H9 (cell line): ENCODE data around the gene AHI1. TPM values are rescaled to one million over a fixed set of nuclear protein-coding genes. Genes with fewer than 3 reads are reported as not detected.

Source experiments
- DNase-seq: peaks from one replicate; pipeline ENCODE4 v3.0.0-alpha.2; 2017
- H2AFZ ChIP-seq: one replicate; pipeline ENCODE4 v1.6.1; 2013; ENCODE audit warnings: mild to moderate bottlenecking, low read length, control low read depth, moderate library complexity
- H2AK5ac ChIP-seq: 2 replicates; pipeline ENCODE4 v1.6.1; 2013; ENCODE audit warnings: low read length, control low read depth, mixed read lengths; ENCODE audit not compliant: insufficient read length
- H2BK120ac ChIP-seq: one replicate; pipeline ENCODE4 v1.6.1; 2013; ENCODE audit warnings: low read depth, mild to moderate bottlenecking, low read length, control low read depth, inconsistent platforms; ENCODE audit not compliant: poor library complexity, severe bottlenecking
- H2BK12ac ChIP-seq: 2 replicates; pipeline ENCODE4 v1.6.1; 2013; ENCODE audit warnings: low read length, control low read depth, mixed read lengths, low read depth; ENCODE audit not compliant: insufficient read length
- H2BK15ac ChIP-seq: 2 replicates; pipeline ENCODE4 v1.6.1; 2013; ENCODE audit warnings: low read depth, low read length, control low read depth
- H2BK20ac ChIP-seq: one replicate; pipeline ENCODE4 v1.6.1; 2013; ENCODE audit warnings: low read depth, mild to moderate bottlenecking, low read length, control low read depth, inconsistent platforms; ENCODE audit not compliant: poor library complexity, severe bottlenecking
- H2BK5ac ChIP-seq: 2 replicates; pipeline ENCODE4 v1.6.1; 2013; ENCODE audit warnings: low read length, control low read depth, mixed read lengths; ENCODE audit not compliant: insufficient read length
- H3K14ac ChIP-seq: 2 replicates; pipeline ENCODE4 v1.6.1; 2013; ENCODE audit warnings: low read length, control low read depth; ENCODE audit not compliant: insufficient read depth
- H3K18ac ChIP-seq: 2 replicates; pipeline ENCODE4 v1.6.1; 2013; ENCODE audit warnings: low read depth, mild to moderate bottlenecking, mixed read lengths, low read length, control low read depth; ENCODE audit not compliant: insufficient read length
- H3K23ac ChIP-seq: 2 replicates; pipeline ENCODE4 v1.6.1; 2013; ENCODE audit warnings: low read length, control low read depth, mixed read lengths, low read depth; ENCODE audit not compliant: insufficient read length
- H3K23me2 ChIP-seq: 2 replicates; pipeline ENCODE4 v1.6.1; 2013; ENCODE audit warnings: low read depth, mild to moderate bottlenecking, mixed read lengths, low read length, control low read depth; ENCODE audit not compliant: insufficient read length, poor library complexity, severe bottlenecking
- H3K27ac ChIP-seq: 2 replicates; pipeline ENCODE4 v1.5.1; 2013; ENCODE audit warnings: low read length, control low read depth, mixed read lengths, low read depth; ENCODE audit not compliant: insufficient read length
- H3K27me3 ChIP-seq: 2 replicates; pipeline ENCODE4 v1.6.1; 2013; ENCODE audit warnings: low read length, control low read depth, inconsistent platforms; ENCODE audit not compliant: insufficient read depth
- H3K4ac ChIP-seq: 2 replicates; pipeline ENCODE4 v1.6.1; 2013; ENCODE audit warnings: low read depth, mild to moderate bottlenecking, control low read depth, inconsistent platforms, low read length, moderate library complexity
- H3K4me1 ChIP-seq: 2 replicates; pipeline ENCODE4 v1.6.1; 2013; ENCODE audit warnings: low read length, control low read depth, inconsistent platforms; ENCODE audit not compliant: insufficient read depth
- H3K4me2 ChIP-seq: 2 replicates; pipeline ENCODE4 v1.6.1; 2013; ENCODE audit warnings: low read length, control low read depth, mixed read lengths; ENCODE audit not compliant: insufficient read length, insufficient read depth
- H3K56ac ChIP-seq: 2 replicates; pipeline ENCODE4 v1.6.1; 2013; ENCODE audit warnings: low read depth, mild to moderate bottlenecking, mixed read lengths, low read length, control low read depth; ENCODE audit not compliant: insufficient read length
- H3K79me1 ChIP-seq: 2 replicates; pipeline ENCODE4 v1.6.1; 2013; ENCODE audit warnings: low read depth, mild to moderate bottlenecking, moderate library complexity, low read length, control low read depth, inconsistent platforms; ENCODE audit not compliant: insufficient read depth, poor library complexity, severe bottlenecking
- H3K79me2 ChIP-seq: 2 replicates; pipeline ENCODE4 v1.6.1; 2013; ENCODE audit warnings: low read length, control low read depth, inconsistent platforms; ENCODE audit not compliant: insufficient read depth
- H3K9ac ChIP-seq: 2 replicates; pipeline ENCODE4 v1.6.1; 2013; ENCODE audit warnings: low read length, control low read depth, mixed read lengths; ENCODE audit not compliant: insufficient read length; ENCODE audit errors: extremely low read depth
- H3K9me3 ChIP-seq: one replicate; pipeline ENCODE4 v1.6.1; 2013; ENCODE audit warnings: low read depth, low read length, inconsistent platforms; ENCODE audit not compliant: control insufficient read depth
- H3T11ph ChIP-seq: one replicate; pipeline ENCODE4 v1.6.1; 2013; ENCODE audit warnings: mild to moderate bottlenecking, low read length, control low read depth, inconsistent platforms
- H4K20me1 ChIP-seq: one replicate; pipeline ENCODE4 v1.6.1; 2013; ENCODE audit not compliant: control insufficient read depth, insufficient read length, insufficient read depth
- H4K5ac ChIP-seq: 2 replicates; pipeline ENCODE4 v1.6.1; 2013; ENCODE audit warnings: low read depth, mild to moderate bottlenecking, mixed read lengths, low read length, control low read depth; ENCODE audit not compliant: insufficient read length
- H4K8ac ChIP-seq: replicated peaks from 2 replicates; pipeline ENCODE4 v1.6.1; 2013; ENCODE audit warnings: low read length, control low read depth, mixed read lengths, low read depth; ENCODE audit not compliant: insufficient read length
- H4K91ac ChIP-seq: 2 replicates; pipeline ENCODE4 v1.6.1; 2013; ENCODE audit warnings: low read depth, mild to moderate bottlenecking, moderate library complexity, mixed read lengths, low read length, control low read depth; ENCODE audit not compliant: insufficient read length
- H3K27ac Mint-ChIP-seq, 3 experiments: 2 replicates in 2 of 3; 3 replicates in 1 of 3; pipeline ENCODE4 v1.8.0; 2020 to 2021; ENCODE audit warnings: mixed read lengths in 3 of 3, mild to moderate bottlenecking in 1 of 3, moderate library complexity in 1 of 3
- H3K27me3 Mint-ChIP-seq: 2 replicates; pipeline ENCODE4 v1.8.0; 2021; ENCODE audit warnings: low read depth, mild to moderate bottlenecking, moderate library complexity, mixed read lengths
- H3K36me3 Mint-ChIP-seq, 3 experiments: 2 replicates in 2 of 3; 3 replicates in 1 of 3; pipeline ENCODE4 v1.8.0; 2020 to 2021; ENCODE audit warnings: low read depth in 3 of 3, mixed read lengths in 3 of 3; ENCODE audit not compliant: insufficient read depth in 1 of 3
- H3K4me1 Mint-ChIP-seq, 2 experiments: 2 replicates each; pipeline ENCODE4 v1.8.0; 2020; ENCODE audit warnings: mixed read lengths in 2 of 2
- H3K4me3 Mint-ChIP-seq, 2 experiments: 2 replicates in 1 of 2; 3 replicates in 1 of 2; pipeline ENCODE4 v1.8.0; 2020 to 2021; ENCODE audit warnings: mild to moderate bottlenecking in 2 of 2, mixed read lengths in 2 of 2, moderate library complexity in 1 of 2
- H3K9me3 Mint-ChIP-seq, 2 experiments: 2 replicates in 1 of 2; 3 replicates in 1 of 2; pipeline ENCODE4 v1.8.0; 2020; ENCODE audit warnings: mild to moderate bottlenecking in 2 of 2, mixed read lengths in 2 of 2, moderate library complexity in 1 of 2
- CTCF ChIP-seq: fragments of 200-600 bp; sonication (generic); conservative IDR thresholded peaks from 3 replicates; pipeline ENCODE4 v1.8.0; 2021; ENCODE audit warnings: antibody characterized with exemption, mild to moderate bottlenecking
- WGBS: extraction: QIAGEN DNeasy Blood & Tissue Kit; methylation state at CpG from one replicate; pipeline ENCODE4 v1.1.7; 2013; ENCODE audit warnings: missing lambda C conversion rate, low lambda C conversion rate, mixed read lengths; ENCODE audit not compliant: insufficient read length; ENCODE audit errors: extremely low coverage; 5-methylcytosine and 5-hydroxymethylcytosine counted together
- total RNA-seq: library from RNA; stranded (reverse); gene quantifications from 2 replicates; pipeline ENCODE4 v1.2.1, GENCODE V29; 2021

Gene AHI1
- total RNA-seq, 1 experiment from 2014 or later, result 9.9 TPM

- H3K36me3 Mint-ChIP-seq, result no peaks in the 10 kb centered on the region; a peak in 1 of 7 replicates
- Histone ChIP-seq H4K91ac (no peak overlapping the region), H2AK5ac (no peak overlapping the region), H3K9me3 (no peaks in the 10 kb centered on the region), H2BK15ac (no peak overlapping the region), H3K56ac (no peak overlapping the region), H3K4me1 (no peaks in the 10 kb centered on the region), H4K5ac (no peak overlapping the region), H3T11ph (no peak overlapping the region), H2BK12ac (no peak overlapping the region), H4K8ac (no peak overlapping the region), H2BK20ac (no peak overlapping the region), H3K4ac (no peak overlapping the region), H3K4me2 (no peak overlapping the region), H3K23me2 (no peaks in the 10 kb centered on the region), H3K27ac (no peak overlapping the region), H3K23ac (no peak overlapping the region), H3K14ac (no peak overlapping the region), H3K79me1 (no peaks in the 10 kb centered on the region), H4K20me1 (no peaks in the 10 kb centered on the region), H3K18ac (no peak overlapping the region), H2AFZ (no peak overlapping the region), H3K27me3 (no peaks in the 10 kb centered on the region), H3K9ac (no peak overlapping the region), H3K79me2 (no peaks in the 10 kb centered on the region), H2BK120ac (no peak overlapping the region), H2BK5ac (no peak overlapping the region)
- no peaks in the 10 kb centered on the region for H3K9me3 Mint-ChIP-seq
- H3K27me3 Mint-ChIP-seq, result no peaks in the 10 kb centered on the region
- H3K4me3 Mint-ChIP-seq, result no peak overlapping the region; a peak in 1 of 5 replicates
- DNase-seq, result no peak
- no peak for TF ChIP-seq CTCF
- H3K4me1 Mint-ChIP-seq, result no peaks in the 10 kb centered on the region
- WGBS, result no CpG with 5 or more reads among the region's 2 CpGs
- H3K27ac Mint-ChIP-seq, result no peak overlapping the region
Measured at GRCh38 chr6:135546206-135546605, 48.7 kb upstream of the AHI1 start.
